Inflammatory macrophage treated with lipopolysaccharide for 4 hours (primary cell): ENCODE results near the gene USP53.
"Not testable (repeated sequence)": the region's sequence is repeated elsewhere in the genome, so short reads cannot be mapped to it uniquely, and the experiment has no call there.

ENCODE experiments used
- DNase-seq: peaks from one replicate; pipeline ENCODE4 v3.0.0-alpha.2; 2020

USP53 gene

DNA sequence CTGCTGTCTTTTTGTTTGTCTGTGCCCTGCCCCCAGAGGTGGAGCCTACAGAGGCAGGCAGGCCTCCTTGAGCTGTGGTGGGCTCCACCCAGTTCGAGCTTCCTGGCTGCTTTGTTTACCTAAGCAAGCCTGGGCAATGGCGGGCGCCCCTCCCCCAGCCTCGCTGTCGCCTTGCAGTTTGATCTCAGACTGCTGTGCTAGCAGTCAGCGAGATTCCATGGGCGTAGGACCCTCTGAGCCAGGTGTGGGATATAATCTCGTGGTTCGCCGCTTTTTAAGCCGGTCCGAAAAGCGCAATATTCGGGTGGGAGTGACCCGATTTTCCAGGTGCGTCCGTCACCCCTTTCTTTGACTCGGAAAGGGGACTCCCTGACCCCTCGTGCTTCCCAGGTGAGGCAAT lies 67.0 kb downstream of the USP53 start:
- not testable (repeated sequence) for DNase-seq

DNA sequence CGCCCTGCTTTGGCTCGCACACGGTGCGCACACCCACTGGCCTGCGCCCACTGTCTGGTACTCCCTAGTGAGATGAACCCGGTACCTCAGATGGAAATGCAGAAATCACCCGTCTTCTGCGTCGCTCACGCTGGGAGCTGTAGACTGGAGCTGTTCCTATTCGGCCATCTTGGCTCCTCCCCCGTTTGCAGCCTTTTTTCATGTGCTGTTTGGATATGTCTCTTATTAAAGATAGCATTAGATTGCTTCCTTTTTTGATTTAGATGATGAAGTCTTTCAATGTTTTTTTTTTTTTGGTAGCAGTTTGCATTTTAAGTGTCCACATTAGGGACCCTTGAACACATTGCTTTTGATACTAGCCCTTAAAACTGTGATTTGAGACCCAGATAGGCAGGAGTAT lies 67.4 kb downstream of the USP53 start:
- not testable (repeated sequence) for DNase-seq

DNA sequence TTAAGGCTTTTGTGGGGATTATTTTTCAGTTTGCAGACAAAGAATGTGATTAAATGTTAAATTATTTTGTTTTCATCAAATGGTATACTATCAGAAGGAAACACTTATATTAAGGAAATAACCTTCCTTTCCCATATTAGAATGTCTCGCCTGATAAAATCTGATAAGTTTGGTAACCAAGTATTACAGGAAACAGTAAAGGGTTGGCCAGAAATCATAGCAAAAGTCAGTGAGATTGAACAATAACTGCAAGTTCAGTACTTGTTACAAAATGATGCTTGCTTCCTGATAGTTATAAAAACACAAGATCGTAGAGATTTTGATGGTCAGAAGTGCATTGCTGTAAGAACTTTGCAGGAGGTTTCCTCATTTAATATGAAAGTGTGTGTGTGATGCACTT lies 68.9 kb downstream of the USP53 start:
- DNase-seq, result no peak

DNA sequence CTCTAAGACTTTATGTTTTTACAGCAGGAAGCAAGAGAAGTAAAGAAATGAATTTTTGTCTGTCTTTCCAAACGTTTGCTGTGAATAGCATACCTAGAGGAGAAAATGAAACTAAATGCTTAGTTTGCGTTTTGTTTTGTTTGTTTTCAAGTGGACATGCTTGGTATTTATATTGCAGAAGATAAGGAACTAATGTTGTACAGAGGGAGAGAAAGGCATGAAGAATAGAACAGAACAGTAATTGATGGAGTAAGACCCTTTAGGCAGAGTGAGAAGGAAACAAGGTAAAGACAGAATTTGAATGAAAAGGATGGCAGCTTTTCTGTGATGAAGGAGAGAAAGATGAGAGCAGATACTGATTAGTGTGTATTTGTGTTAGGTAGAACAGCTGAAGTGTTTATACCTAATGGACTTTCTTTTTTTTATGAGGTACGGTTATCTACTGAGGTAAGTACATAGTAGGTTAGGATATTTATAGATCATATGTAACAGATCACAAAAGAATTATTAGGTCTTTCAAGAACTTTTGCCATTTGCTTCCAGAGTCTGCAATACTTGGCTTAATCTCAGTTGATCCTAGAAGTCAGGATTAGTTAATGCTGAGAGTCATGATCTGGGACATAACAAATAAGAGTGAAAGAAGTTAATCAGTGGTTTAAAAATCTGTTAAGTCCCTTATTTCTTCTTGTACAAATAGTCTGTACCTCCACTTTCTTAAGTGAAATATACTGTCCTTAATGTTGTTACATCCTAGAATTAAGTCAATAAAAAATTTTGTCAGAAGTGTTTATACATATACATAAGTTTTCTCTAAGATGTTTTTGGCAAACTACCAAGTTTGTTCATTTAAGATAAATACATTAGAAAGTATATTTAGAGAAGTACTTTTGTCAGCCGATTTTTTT lies 72.6 kb downstream of the USP53 start:
- DNase-seq, result peak; percentile 40

- peak; percentile 71 for DNase-seq
Observed at GRCh38 chr4:119286377-119287002, 74.0 kb downstream of the USP53 start.

- no peak for DNase-seq
Observed at GRCh38 chr4:119289313-119289712, 76.8 kb downstream of the USP53 start.

DNA sequence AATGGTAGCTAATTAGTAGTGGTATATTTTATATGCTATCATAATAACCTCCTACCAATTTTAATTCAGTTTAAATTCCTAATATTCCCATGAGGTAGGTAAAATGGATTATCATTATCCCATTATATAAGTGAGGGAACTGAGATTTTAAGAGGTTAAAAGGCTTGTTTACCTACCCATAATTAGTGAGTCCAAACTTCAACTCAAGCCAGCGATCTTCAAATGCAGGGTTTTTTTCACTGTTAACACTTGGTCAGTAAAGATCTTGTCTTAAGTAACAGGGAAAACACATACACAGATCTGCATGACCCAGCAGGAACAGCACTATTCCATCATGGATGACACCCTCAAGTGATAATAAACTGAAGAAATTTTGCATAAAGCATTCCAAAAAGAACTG lies 78.1 kb downstream of the USP53 start:
- no peak for DNase-seq

DNA sequence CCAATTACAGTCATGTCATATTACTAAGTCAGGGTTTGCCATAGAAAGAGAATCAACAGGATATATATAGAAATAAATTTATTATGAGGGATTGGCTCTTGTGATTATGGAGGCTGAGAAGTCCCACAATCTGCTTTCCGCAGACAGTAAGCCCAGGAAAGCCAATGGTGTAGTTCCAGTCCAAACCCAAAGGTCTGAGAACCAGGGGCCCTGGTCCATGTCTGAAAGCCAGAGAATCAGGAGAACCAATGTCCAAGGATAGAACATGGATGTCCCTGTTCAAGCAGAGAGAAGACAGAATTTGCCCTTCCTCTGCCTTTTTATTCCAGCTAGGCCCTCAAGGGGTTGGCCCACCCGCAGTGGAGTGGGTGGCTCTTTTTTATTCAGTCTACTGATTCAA lies 83.8 kb downstream of the USP53 start:
- DNase-seq, result no peak

GRCh38 chr4:119297795-119298194 lies 85.3 kb downstream of the USP53 start:
- no peak for DNase-seq

- DNase-seq, result peak; percentile 25
Observed at GRCh38 chr4:119299260-119299671, 86.8 kb downstream of the USP53 start.

- no peak for DNase-seq
Observed at GRCh38 chr4:119299741-119300100, 87.2 kb downstream of the USP53 start.

- DNase-seq, result peak; percentile 97
Observed at GRCh38 chr4:119300101-119300978, 87.8 kb downstream of the USP53 start.

GRCh38 chr4:119302073-119302832 lies 89.7 kb downstream of the USP53 start:
- DNase-seq, result no peak

- no peak for DNase-seq
Observed at GRCh38 chr4:119303587-119304305, 91.2 kb downstream of the USP53 start.

DNA sequence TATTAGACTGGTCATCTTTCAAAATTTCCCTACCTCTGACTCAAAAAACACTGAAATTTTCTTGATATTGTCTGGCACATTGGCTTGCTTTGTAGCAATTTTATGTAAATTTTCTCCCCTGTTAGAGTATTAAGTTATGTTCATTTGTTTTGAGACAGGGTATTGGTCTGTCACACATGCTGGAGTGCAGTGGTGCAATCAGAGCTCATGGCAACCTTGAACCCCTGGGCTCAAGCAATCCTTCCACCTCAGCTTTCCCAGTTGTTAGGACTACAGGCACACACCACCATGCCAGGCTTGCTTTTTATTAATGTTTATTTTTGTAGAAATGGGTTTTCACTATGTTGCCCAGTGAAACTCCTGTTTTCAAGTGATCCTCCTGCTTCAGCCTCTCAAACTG lies 91.9 kb downstream of the USP53 start:
- no peak for DNase-seq

- DNase-seq, result no peak
Observed at GRCh38 chr4:119307606-119308005, 95.1 kb downstream of the USP53 start.

GRCh38 chr4:119310826-119311225 lies 98.3 kb downstream of the USP53 start:
- no peak for DNase-seq

DNA sequence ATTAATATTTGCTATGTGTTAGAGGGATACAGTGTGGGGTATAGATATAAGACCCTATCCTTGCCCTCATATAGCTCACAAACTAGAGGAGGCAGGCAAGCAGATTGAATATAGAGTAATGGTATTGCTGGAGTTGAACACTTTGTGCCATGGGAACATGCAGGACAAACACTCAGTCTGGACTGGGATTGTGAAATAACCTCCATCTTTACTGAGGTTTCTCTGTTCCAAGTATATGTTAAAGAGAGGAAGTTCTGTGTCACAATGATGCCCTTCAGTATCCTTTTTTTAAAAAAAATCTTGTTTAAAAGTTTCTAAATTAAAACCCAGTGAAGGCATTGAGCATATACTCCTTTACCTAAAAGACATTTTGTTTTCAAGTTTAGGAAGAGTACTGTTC lies 100.7 kb downstream of the USP53 start:
- DNase-seq, result peak; percentile 14

GRCh38 chr4:119314356-119314755 lies 101.8 kb downstream of the USP53 start:
- DNase-seq, result peak; percentile 57

DNA sequence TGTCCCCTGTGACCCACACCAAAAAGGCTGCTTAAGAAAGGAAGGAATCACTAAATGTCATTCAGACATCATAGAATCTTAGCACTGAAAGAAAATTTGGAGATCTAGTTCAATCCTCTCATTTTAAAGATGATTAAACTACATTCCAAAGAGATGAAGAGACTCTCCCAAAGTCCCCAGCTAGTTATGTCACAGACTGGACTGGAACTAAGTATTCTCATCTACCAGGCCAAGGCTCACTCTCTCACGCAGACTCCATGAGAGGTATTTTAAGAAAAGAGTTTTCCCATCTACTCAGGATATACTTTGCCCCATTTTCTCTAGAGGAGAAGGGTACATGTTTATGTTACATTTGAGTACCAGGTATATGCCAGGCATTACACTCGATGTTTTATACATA lies 102.5 kb downstream of the USP53 start:
- DNase-seq, result no peak

GRCh38 chr4:119317990-119318389 lies 105.5 kb downstream of the USP53 start:
- DNase-seq, result no peak
